HG02840 (cell line): ENCODE results near the gene TTC1.
"Not testable (repeated sequence)": the region's sequence is repeated elsewhere in the genome, so short reads cannot be mapped to it uniquely, and the experiment has no call there.

Experiments used
- ATAC-seq: cut with Tn5 transposase; IDR thresholded peaks from one replicate; pipeline ENCODE4 v1.9.1; 2021; ENCODE audit warnings: mild to moderate bottlenecking, moderate library complexity, moderate number of reproducible peaks; ENCODE audit not compliant: unreplicated experiment, low FRiP score

TTC1 gene

GRCh38 chr5:159993194-159993593 is 15.7 kb upstream of the TTC1 start:
- ATAC-seq: no peak

- no peak for ATAC-seq
These were observed 13.0 kb upstream of the TTC1 start for GRCh38 chr5:159995907-159996306.

- no peak for ATAC-seq
These were observed 7.5 kb upstream of the TTC1 start for GRCh38 chr5:160001457-160001856.

DNA sequence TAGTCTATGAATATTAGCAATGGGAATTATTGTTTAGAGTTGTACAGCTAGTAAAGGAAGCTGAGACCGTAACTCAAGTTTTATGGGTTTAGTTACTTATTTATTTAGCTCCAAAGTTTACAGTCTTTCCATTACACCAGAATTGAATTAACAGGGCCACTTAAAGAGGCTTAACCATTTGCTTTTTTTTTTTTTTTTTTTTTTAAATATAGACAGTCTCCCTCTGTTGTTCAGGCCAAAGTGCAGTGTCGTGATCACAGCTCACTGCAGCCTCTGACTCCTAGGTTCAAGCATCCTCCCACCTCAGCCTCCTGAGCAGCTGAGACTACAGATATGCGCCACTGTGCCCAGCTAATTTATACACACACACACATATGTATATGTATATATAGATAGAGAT is 1.4 kb upstream of the TTC1 start:
- no peak for ATAC-seq

- not testable (repeated sequence) for ATAC-seq
These were observed 436 bp upstream of the TTC1 start for GRCh38 chr5:160008529-160008876.

DNA sequence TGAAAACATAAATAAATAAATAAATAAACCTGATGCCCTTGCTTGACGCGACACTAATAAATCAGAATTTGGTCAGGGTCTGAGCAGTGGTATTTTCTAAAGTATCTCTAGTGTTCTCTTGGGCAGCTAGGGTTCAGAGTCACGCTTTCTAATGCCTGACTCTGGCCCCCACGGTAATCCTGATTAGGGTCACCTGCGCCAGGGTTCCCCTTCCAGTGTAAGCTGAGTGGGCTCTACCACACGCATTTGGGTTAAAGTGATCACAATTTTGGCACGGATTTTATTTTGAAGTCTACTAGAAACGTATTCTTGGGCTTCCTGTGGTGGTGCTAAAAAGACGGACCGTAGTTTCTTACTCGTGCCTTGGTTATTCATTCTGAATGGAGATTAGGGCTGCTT is 651 bp downstream of the TTC1 start:
- ATAC-seq: no peak

DNA sequence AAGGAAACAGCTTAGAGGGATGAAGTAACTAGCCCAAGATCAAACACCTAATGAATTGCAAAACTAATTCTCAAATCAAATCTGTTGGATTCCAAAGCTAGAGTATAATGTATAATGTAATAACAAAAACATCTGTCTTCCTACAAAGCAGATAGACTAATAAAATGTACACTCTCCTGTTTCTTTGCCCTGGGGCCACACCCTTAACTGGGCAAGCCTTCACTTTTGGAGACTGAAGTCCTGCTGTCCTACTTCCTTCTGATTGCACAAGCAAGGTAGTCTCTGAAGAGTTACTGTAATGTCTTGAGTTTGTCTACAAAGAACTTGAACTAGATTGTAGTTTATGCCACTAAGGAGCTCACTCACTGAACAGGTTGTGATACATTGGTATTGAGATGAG is 2.5 kb downstream of the TTC1 start:
- ATAC-seq: no peak

DNA sequence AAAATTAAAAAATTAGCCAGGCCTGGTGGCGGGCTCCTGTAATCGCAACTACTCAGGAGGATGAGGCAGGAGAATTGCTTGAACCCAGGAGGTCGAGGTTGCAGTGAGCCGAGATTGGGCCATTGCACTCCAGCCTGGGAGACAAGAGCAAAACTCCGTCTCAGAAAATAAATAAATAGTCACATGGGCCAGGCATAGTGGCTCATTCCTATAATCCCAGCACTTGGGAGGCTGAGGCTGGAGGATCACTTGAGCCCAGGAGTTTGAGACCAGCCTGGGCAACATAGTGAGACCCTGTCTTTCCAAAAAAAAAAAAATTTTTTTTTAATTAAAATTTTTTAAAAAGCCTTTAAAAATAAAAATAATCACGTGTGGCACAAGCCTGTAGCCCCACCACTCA is 5.3 kb downstream of the TTC1 start:
- not testable (repeated sequence) for ATAC-seq

GRCh38 chr5:160018945-160019625 is 10.1 kb downstream of the TTC1 start:
- ATAC-seq: no peak

DNA sequence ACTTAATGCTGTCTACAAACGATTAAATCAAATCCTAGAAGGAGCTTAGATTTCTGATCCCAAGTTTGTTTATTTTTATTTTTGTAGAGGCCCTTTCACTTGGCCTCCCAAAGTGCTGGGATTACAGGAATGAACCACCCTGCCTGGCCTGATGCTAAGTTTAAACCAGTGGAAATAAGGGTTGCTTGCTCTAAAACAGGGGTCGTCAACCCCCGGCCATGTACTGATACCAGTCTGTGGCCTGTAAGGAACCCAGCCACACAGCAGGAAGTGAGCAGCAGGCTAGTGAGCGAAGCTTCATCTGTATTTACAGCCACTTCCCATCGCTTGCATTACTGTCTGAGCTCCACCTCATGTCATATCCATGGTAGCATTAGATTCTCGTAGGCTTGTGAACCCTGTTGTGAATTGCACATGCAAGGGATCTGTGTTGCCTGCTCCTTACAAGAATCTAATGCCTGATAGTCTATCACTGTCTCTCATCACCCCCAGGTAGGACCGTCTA is 11.4 kb downstream of the TTC1 start:
- no peak for ATAC-seq

DNA sequence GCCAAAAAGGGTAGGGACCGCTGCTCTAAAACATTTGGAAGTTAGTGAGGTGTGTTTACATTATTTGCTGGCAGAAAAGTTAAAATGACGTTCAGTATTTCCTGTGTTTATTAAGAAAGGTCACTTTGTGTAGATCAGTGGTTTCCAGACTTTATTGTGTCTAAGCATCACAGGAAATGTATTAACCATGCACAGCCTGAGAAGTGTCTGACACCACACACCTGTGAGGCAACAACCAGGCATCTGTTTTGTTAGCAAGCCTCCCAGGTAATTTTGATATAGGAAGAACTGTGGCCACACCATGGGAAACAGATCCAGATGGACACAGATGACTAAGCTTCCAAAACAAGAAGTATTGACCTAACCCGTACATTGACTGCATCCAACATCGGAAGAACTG is 12.0 kb downstream of the TTC1 start:
- ATAC-seq: no peak

- no peak for ATAC-seq
These were observed 13.0 kb downstream of the TTC1 start for GRCh38 chr5:160021831-160022446.

DNA sequence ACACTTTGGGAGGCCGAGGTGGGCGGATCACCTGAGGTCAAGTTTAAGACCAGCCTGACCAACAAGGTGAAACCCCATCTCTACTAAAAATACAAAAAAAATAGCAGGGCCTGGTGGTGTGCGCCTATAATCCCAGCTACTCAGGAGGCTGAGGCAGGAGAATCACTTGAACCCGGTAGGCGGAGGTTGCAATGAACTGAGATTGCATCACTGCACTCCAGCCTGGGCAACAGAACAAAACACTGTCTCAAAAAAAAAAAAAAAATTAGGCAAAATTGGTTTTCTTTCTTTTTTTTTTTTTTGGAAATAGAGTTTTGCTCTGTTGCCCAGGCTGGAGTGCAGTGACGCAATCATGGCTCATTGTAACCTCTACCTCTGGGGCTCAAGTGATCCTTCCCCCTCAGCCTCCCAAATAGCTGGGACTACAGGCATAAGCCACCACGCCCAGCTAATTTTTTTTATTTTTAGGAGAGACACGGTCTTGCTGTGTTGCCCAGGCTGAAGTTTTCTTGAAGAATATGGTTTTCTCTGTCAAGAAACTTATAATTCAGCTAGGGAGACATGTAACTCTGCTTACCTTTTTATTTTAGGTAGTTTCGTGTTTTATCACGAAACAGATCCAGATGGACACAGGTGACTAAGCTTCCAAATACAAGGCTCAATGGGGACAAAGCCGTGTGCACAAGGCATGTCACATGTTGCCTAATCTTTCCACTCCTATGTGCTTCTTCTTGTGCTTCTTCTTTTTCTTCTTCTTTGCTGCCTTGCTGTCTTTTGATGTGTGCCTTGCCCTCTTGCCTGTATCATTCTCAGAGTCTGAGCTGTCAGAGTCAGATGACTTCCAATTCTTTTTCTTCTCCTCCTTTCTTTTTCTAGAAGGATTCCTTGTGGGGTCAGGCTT is 14.3 kb downstream of the TTC1 start:
- no peak for ATAC-seq

GRCh38 chr5:160023908-160024630 is 15.1 kb downstream of the TTC1 start:
- ATAC-seq: no peak

- no peak for ATAC-seq
These were observed 20.1 kb downstream of the TTC1 start for GRCh38 chr5:160029004-160029403.

DNA sequence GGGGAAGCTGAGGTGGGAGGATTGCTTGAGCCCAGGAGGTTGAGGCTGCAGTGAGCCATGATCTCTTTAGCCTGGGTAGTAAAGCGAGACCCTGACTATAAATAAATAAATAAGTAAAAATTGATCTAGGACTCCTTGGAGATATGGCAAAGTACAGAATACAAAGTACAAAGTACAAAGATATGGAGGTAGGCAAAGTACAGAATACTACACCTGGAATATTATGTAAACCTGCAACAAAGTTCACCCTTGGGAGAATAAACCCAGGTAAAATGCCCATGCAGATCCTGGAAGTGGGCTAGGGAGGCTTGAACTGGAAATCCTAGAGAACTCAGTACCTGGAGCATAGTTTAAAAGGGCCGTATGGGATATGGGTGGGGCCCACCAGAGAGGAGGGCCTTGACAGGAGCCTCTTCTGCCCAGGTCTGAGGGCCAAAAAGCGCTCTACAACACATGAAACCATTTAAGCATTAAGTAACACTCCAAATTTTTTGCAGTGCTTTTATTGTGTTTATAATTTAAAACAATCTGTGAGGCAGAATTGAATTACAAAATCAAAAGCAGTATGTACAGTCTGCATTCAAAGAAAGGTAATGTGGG is 20.7 kb downstream of the TTC1 start:
- ATAC-seq: no peak

DNA sequence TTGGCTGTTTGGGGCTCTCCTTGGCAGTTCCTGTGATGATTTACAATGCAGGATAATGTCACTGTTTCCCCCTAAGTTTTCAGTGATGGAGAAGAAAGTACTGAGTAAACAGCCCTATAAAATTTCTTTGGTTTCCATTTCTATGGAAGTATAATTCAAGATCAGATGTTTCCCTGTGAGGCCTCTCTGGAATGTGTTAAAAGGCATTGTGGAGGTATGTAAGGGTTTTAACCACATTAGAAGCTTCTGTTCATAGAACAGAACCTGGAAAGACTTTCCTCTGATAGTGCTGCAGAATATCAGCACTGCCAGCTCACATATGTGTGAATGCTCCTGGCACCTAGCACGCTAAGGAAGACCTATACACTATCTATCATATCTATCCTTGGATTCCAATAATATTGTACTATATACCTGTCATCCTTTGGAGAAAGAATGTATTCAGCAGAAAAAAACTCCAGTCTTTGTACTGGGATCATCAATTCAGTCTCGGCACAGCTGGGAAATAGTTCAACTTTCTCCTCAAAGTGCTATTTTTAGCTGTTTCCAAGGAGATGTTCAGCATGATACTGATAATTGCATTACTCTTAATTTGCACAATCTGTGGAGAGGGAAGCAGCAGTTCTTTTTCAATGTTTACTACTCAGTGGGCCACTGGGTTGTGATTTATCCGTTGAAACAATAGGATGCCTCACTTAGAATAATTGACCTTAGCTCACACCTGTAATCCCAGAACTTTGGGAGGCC is 21.9 kb downstream of the TTC1 start:
- ATAC-seq: no peak

GRCh38 chr5:160033546-160034252 is 24.8 kb downstream of the TTC1 start:
- no peak for ATAC-seq

- no peak for ATAC-seq
These were observed 27.3 kb downstream of the TTC1 start for GRCh38 chr5:160036243-160036642.
